Activated CD4-positive, alpha-beta T cell treated with anti-CD3 and anti-CD28 coated beads, Interleukin-2, amount 50 U/mL, for 48 hours (primary cell): ENCODE measurements around the gene TSGA10IP.
"Not testable (repeated sequence)": the region's sequence is repeated elsewhere in the genome, so short reads cannot be mapped to it uniquely, and the experiment has no call there.

Experiments
- DNase-seq, 2 experiments: peaks; one replicate each; pipeline ENCODE4 v3.0.0-alpha.2; 2020

The TSGA10IP gene

GRCh38 chr11:65947603-65948125, 2.4 kb downstream of the TSGA10IP start:
- no peak for DNase-seq

- not testable (repeated sequence) for DNase-seq
Observed at GRCh38 chr11:65950711-65951110, 5.4 kb downstream of the TSGA10IP start.

GRCh38 chr11:65951641-65952040, 6.4 kb downstream of the TSGA10IP start:
- not testable (repeated sequence) for DNase-seq

- no peak for DNase-seq
Observed at GRCh38 chr11:65952052-65952521, 6.8 kb downstream of the TSGA10IP start.

GRCh38 chr11:65953471-65953870, 8.2 kb downstream of the TSGA10IP start:
- DNase-seq = no peak

GRCh38 chr11:65954771-65955170, 9.5 kb downstream of the TSGA10IP start:
- no peak for DNase-seq

- no peak for DNase-seq
Observed at GRCh38 chr11:65958291-65958690, 13.0 kb downstream of the TSGA10IP start.

GRCh38 chr11:65958774-65959420, 13.6 kb downstream of the TSGA10IP start:
- DNase-seq = no peak

GRCh38 chr11:65960824-65961266, 15.6 kb downstream of the TSGA10IP start:
- DNase-seq = peak in 1 of 2 experiments; percentile 9

- peak; percentile 95 to 96 for DNase-seq
Observed at GRCh38 chr11:65961267-65962140, 16.2 kb downstream of the TSGA10IP start, which contains the start of gene SART1. TSS of gene SART1 (plus strand) at chr11:65961734. CDS start at chr11:65961781, 47 bp downstream.

- DNase-seq = no peak
Observed at GRCh38 chr11:65962141-65962564, 16.9 kb downstream of the TSGA10IP start.

GRCh38 chr11:65964906-65965305, 19.6 kb downstream of the TSGA10IP start:
- no peak for DNase-seq

- DNase-seq = no peak
Observed at GRCh38 chr11:65965986-65966762, 20.9 kb downstream of the TSGA10IP start.

- no peak for DNase-seq
Observed at GRCh38 chr11:65967329-65967934, 22.2 kb downstream of the TSGA10IP start.

- no peak for DNase-seq
Observed at GRCh38 chr11:65968600-65969482, 23.6 kb downstream of the TSGA10IP start.

GRCh38 chr11:65972116-65972515, 26.8 kb downstream of the TSGA10IP start:
- no peak for DNase-seq

GRCh38 chr11:65973439-65974110, 28.3 kb downstream of the TSGA10IP start:
- no peak for DNase-seq

GRCh38 chr11:65975771-65976170, 30.5 kb downstream of the TSGA10IP start:
- no peak for DNase-seq

- no peak for DNase-seq
Observed at GRCh38 chr11:65976216-65977176, 31.2 kb downstream of the TSGA10IP start.
